ENCODE measurements around the gene CREB3L2. TPM values are rescaled to one million over a fixed set of nuclear protein-coding genes. Genes with fewer than 3 reads are reported as not detected.

The CREB3L2 gene
- total and polyA plus RNA-seq, 4 experiments from 2014 or later, result 6.8 to 41.3 (median 28.3) TPM

DNA sequence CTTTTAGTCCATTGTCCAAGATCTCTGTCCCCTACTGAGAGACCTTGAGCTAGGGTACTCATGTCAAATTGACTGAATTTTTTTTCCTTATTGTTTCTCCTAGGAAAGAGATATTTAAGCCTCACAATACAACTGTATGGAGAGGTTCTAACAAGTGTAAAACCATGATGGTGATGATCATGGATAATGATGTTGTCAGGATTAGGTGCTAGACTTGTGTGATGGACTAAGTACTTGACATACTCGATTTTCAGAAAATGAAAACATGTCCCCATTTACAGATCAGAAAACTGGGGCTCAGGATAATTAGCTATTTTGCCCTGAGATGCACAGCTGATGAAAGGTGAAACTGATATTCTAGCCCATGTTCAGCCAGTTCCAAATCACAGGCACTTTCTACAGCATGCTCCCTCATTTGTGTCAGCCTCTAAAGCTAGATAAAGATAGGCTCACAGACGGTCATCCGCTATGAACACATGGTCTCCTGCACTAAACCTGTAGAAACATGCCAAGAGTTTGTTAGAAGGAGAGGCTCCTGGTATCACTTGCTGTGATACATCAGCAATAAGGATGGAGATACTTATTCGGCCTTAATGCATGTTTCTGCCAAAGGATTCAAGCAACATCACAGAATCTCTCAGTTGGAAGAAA, 67.6 kb downstream of the CREB3L2 start:
- CTCF ChIA-PET (ENCODE audit: partially characterized antibody), result interaction anchor here (0.8 to 4.3 kb wide), 7 partner anchors 30 to 952 kb away, joined by 3 to 35 read pairs (median 4); partner anchors contain the start of gene CREB3L2
- H3K36me3 Mint-ChIP-seq, result peaks cover 15 to 17% of the 10 kb centered on the region in 2 donors
- peak overlapping the region; percentile 19 to 43 for H3K4me3 ChIP-seq (ENCODE audit: low read length in 2 of 2)
- POLR2A ChIA-PET (ENCODE audit: partially characterized antibody), result interaction anchor here (1.3 to 4.1 kb wide), 2 partner anchors 19 to 67 kb away, joined by 3 to 28 read pairs; partner anchors contain the start of gene CREB3L2
- peaks cover 37 to 68% (median 52%) of the 10 kb centered on the region in 4 donors for H3K4me1 Mint-ChIP-seq
- intact Hi-C loops (cut with micrococcal nuclease), result loop anchor here (2.0 kb wide), 1 partner anchor 68 kb away; the partner anchor contains the start of gene CREB3L2
- H3K27me3 ChIP-seq (ENCODE audit: insufficient read depth, low read length), result no peaks in the 10 kb centered on the region
- H3K27ac ChIP-seq (ENCODE audit: low read depth, low read length), result peak overlapping the region; percentile 66
- H3K9me3 ChIP-seq (ENCODE audit: control insufficient read depth in 1 of 2, low read length in 2 of 2), result no peaks in the 10 kb centered on the region
- peak in 1 of 5 donors; percentile 5 for DNase-seq
- no peaks in the 10 kb centered on the region for H3K36me3 ChIP-seq (ENCODE audit: insufficient read depth, low read length)
- peaks cover 35% of the 10 kb centered on the region for H3K4me1 ChIP-seq (ENCODE audit: insufficient read depth, low read length)
- no peaks in the 10 kb centered on the region for H3K27me3 Mint-ChIP-seq
- peak overlapping the region; percentile 87 to 98 (median 97) for H3K27ac Mint-ChIP-seq
- H3K4me3 Mint-ChIP-seq, result peak overlapping the region; percentile 88 to 95 (median 90)
- H3K9me3 Mint-ChIP-seq, result no peaks in the 10 kb centered on the region

GRCh38 chr7:137933270-137934017, 68.4 kb downstream of the CREB3L2 start:
- Histone ChIP-seq H3K4me3 (ENCODE audit: low read length in 2 of 2) (no peak overlapping the region), H3K36me3 (ENCODE audit: insufficient read depth, low read length) (no peaks in the 10 kb centered on the region), H3K9me3 (ENCODE audit: control insufficient read depth in 1 of 2, low read length in 2 of 2) (no peaks in the 10 kb centered on the region), H3K4me1 (ENCODE audit: insufficient read depth, low read length) (peaks cover 35% of the 10 kb centered on the region), H3K27ac (ENCODE audit: low read depth, low read length) (peak overlapping the region; percentile 66), H3K27me3 (ENCODE audit: insufficient read depth, low read length) (no peaks in the 10 kb centered on the region)
- Mint-ChIP-seq H3K36me3 (peaks cover 17 to 20% of the 10 kb centered on the region in 2 donors), H3K4me1 (peaks cover 37 to 65% (median 53%) of the 10 kb centered on the region in 4 donors), H3K27me3 (no peaks in the 10 kb centered on the region), H3K27ac (peak overlapping the region; percentile 85 to 98 (median 96)), H3K4me3 (peak overlapping the region in 7 of 8 donors; percentile 1 to 90 (median 33)), H3K9me3 (no peaks in the 10 kb centered on the region)
- ChIA-PET POLR2A (ENCODE audit: partially characterized antibody) (interaction anchor here (4.1 kb wide), 1 partner anchor 68 kb away, joined by 28 read pairs; the partner anchor contains the start of gene CREB3L2), CTCF (ENCODE audit: partially characterized antibody) (interaction anchor here (0.8 to 4.3 kb wide), 7 partner anchors 9 to 78 kb away, joined by 3 to 35 read pairs (median 4); partner anchors contain the start of gene CREB3L2)
- intact Hi-C loops (cut with micrococcal nuclease), result loop anchor here (2.0 kb wide), 1 partner anchor 69 kb away; the partner anchor contains the start of gene CREB3L2
- DNase-seq, result no peak

DNA sequence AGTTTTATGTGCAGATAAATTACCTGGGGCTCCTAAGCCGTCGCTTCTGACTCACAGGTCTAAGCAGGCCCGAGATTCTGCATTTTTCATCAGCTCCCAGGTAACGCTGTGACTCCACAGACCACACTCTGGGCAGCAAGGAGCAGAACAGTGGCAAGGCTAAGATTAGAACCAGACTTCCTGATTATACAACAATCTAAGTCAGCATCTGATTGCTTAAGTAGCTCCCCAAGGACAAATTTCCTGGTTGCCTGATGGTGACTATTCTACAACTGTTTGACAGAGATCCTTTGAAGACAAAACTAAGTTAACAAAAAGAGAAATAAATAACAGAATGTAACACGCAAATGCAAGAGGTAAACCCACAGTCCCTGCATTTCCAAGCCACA, 69.0 kb downstream of the CREB3L2 start:
- intact Hi-C loops (cut with micrococcal nuclease), result no loop called here
- Mint-ChIP-seq H3K36me3 (peaks cover 21 to 23% of the 10 kb centered on the region in 2 donors), H3K9me3 (no peaks in the 10 kb centered on the region), H3K4me1 (peaks cover 37 to 65% (median 53%) of the 10 kb centered on the region in 4 donors), H3K4me3 (peak overlapping the region in 6 of 8 donors; percentile 1 to 90 (median 20)), H3K27me3 (no peaks in the 10 kb centered on the region), H3K27ac (peak overlapping the region; percentile 85 to 98 (median 96))
- Histone ChIP-seq H3K36me3 (ENCODE audit: insufficient read depth, low read length) (peaks cover 5% of the 10 kb centered on the region), H3K27me3 (ENCODE audit: insufficient read depth, low read length) (no peaks in the 10 kb centered on the region), H3K4me1 (ENCODE audit: insufficient read depth, low read length) (peaks cover 35% of the 10 kb centered on the region), H3K9me3 (ENCODE audit: control insufficient read depth in 1 of 2, low read length in 2 of 2) (no peaks in the 10 kb centered on the region), H3K27ac (ENCODE audit: low read depth, low read length) (no peak overlapping the region), H3K4me3 (ENCODE audit: low read length in 2 of 2) (no peak overlapping the region)
- ChIA-PET CTCF (ENCODE audit: partially characterized antibody) (interaction anchor here (0.8 to 4.3 kb wide), 4 partner anchors 9 to 79 kb away, joined by 3 to 35 read pairs (median 4); partner anchors contain the start of gene CREB3L2), POLR2A (ENCODE audit: partially characterized antibody) (interaction anchor here (4.1 kb wide), 1 partner anchor 69 kb away, joined by 28 read pairs; the partner anchor contains the start of gene CREB3L2)
- no peak for DNase-seq

DNA sequence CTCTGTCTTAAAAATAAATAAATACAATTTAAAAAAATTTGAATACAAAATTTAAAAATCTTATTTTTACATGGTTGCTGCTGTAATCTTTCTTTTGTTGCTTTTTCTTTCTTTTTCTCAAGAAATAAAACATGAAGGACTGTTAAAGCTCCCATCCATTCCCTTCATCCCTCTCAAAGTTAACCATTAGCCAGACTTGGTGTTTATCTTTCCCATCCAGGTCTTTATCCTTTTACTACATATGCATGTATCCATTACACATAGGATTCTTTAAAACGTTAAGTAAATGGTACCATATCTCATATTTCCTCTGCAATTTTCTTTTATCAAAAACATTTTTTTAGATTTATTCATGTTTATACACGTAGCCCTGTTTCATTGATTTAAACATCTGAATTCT, 70.1 kb downstream of the CREB3L2 start:
- Mint-ChIP-seq H3K27ac (peak overlapping the region in 3 of 7 donors; percentile 87 to 97 (median 96)), H3K9me3 (no peaks in the 10 kb centered on the region), H3K36me3 (peaks cover 31 to 32% of the 10 kb centered on the region in 2 donors), H3K4me1 (peaks cover 37 to 65% (median 54%) of the 10 kb centered on the region in 4 donors), H3K4me3 (no peak overlapping the region), H3K27me3 (no peaks in the 10 kb centered on the region)
- H3K36me3 ChIP-seq (ENCODE audit: insufficient read depth, low read length), result peaks cover 10% of the 10 kb centered on the region
- POLR2A ChIA-PET (ENCODE audit: partially characterized antibody), result no interaction called here
- DNase-seq, result no peak
- H3K9me3 ChIP-seq (ENCODE audit: control insufficient read depth in 1 of 2, low read length in 2 of 2), result no peaks in the 10 kb centered on the region
- CTCF ChIA-PET (ENCODE audit: partially characterized antibody), result interaction anchor here (4.3 kb wide), 1 partner anchor 71 kb away, joined by 35 read pairs; the partner anchor contains the start of gene CREB3L2
- no peak overlapping the region for H3K4me3 ChIP-seq (ENCODE audit: low read length in 2 of 2)
- H3K27ac ChIP-seq (ENCODE audit: low read depth, low read length), result no peak overlapping the region
- H3K27me3 ChIP-seq (ENCODE audit: insufficient read depth, low read length), result no peaks in the 10 kb centered on the region
- H3K4me1 ChIP-seq (ENCODE audit: insufficient read depth, low read length), result peaks cover 35% of the 10 kb centered on the region
- intact Hi-C loops (cut with micrococcal nuclease), result no loop called here

- no peaks in the 10 kb centered on the region for H3K9me3 Mint-ChIP-seq
- H3K4me1 Mint-ChIP-seq, result peaks cover 29 to 55% (median 45%) of the 10 kb centered on the region in 4 donors
- no peak overlapping the region for H3K4me3 ChIP-seq (ENCODE audit: low read length in 2 of 2)
- CTCF ChIA-PET (ENCODE audit: partially characterized antibody), result interaction anchor here (0.9 to 3.2 kb wide), 3 partner anchors 27 to 71 kb away, joined by 3 to 11 read pairs (median 4); partner anchors contain the start of gene CREB3L2
- no peak overlapping the region for H3K27ac ChIP-seq (ENCODE audit: low read depth, low read length)
- peaks cover 10% of the 10 kb centered on the region for H3K36me3 ChIP-seq (ENCODE audit: insufficient read depth, low read length)
- no peaks in the 10 kb centered on the region for H3K27me3 ChIP-seq (ENCODE audit: insufficient read depth, low read length)
- H3K4me3 Mint-ChIP-seq, result peak overlapping the region in 2 of 8 donors; percentile 6 to 17
- no peaks in the 10 kb centered on the region for H3K27me3 Mint-ChIP-seq
- POLR2A ChIA-PET (ENCODE audit: partially characterized antibody), result no interaction called here
- peaks cover 42 to 43% of the 10 kb centered on the region in 2 donors for H3K36me3 Mint-ChIP-seq
- H3K4me1 ChIP-seq (ENCODE audit: insufficient read depth, low read length), result peaks cover 28% of the 10 kb centered on the region
- H3K27ac Mint-ChIP-seq, result peak overlapping the region in 4 of 7 donors; percentile 3 to 81 (median 38)
- no peak for DNase-seq
- intact Hi-C loops (cut with micrococcal nuclease), result no loop called here
- no peaks in the 10 kb centered on the region for H3K9me3 ChIP-seq (ENCODE audit: control insufficient read depth in 1 of 2, low read length in 2 of 2)
Observed at GRCh38 chr7:137930581-137930980, 71.3 kb downstream of the CREB3L2 start.

- H3K4me3 Mint-ChIP-seq, result no peak overlapping the region
- H3K27ac Mint-ChIP-seq, result peak overlapping the region in 1 of 7 donors; percentile 77
- H3K36me3 Mint-ChIP-seq, result peaks cover 61% of the 10 kb centered on the region in 2 donors
- Histone ChIP-seq H3K36me3 (ENCODE audit: insufficient read depth, low read length) (peaks cover 17% of the 10 kb centered on the region), H3K27ac (ENCODE audit: low read depth, low read length) (no peak overlapping the region), H3K9me3 (ENCODE audit: control insufficient read depth in 1 of 2, low read length in 2 of 2) (no peaks in the 10 kb centered on the region), H3K27me3 (ENCODE audit: insufficient read depth, low read length) (no peaks in the 10 kb centered on the region), H3K4me1 (ENCODE audit: insufficient read depth, low read length) (peaks cover 23% of the 10 kb centered on the region), H3K4me3 (ENCODE audit: low read length in 2 of 2) (no peak overlapping the region)
- no peak for DNase-seq
- intact Hi-C loops (cut with micrococcal nuclease), result no loop called here
- no peaks in the 10 kb centered on the region for H3K27me3 Mint-ChIP-seq
- POLR2A ChIA-PET (ENCODE audit: partially characterized antibody), result no interaction called here
- H3K9me3 Mint-ChIP-seq, result no peaks in the 10 kb centered on the region
- H3K4me1 Mint-ChIP-seq, result peaks cover 20 to 50% (median 39%) of the 10 kb centered on the region in 4 donors
- CTCF ChIA-PET (ENCODE audit: partially characterized antibody), result interaction anchor here (1.9 to 3.2 kb wide), 2 partner anchors 25 to 73 kb away, joined by 7 to 11 read pairs; partner anchors contain the start of gene CREB3L2
Observed at GRCh38 chr7:137928626-137929025, 73.3 kb downstream of the CREB3L2 start.
